ENCODE measurements around the gene GAL3ST2.
"Not testable (repeated sequence)": the region's sequence is repeated elsewhere in the genome, so short reads cannot be mapped to it uniquely, and the experiment has no call there.

DNA sequence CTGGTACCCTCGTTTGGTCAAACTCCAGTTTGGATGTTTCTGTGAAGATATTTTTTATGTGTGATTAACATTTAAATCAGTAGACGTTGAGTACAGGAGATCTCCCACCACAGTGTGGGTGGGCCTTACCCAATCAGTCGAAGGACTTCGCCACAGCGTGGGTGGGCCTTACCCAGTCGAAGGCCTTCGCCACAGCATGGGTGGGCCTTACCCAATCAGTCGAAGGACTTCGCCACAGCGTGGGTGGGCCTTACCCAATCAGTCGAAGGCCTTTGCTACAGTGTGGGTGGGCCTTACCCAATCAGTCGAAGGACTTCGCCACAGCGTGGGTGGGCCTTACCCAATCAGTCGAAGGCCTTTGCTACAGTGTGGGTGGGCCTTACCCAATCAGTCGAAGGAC is 16.7 kb upstream of the GAL3ST2 start:
- TF ChIP-seq, protein P1, sequence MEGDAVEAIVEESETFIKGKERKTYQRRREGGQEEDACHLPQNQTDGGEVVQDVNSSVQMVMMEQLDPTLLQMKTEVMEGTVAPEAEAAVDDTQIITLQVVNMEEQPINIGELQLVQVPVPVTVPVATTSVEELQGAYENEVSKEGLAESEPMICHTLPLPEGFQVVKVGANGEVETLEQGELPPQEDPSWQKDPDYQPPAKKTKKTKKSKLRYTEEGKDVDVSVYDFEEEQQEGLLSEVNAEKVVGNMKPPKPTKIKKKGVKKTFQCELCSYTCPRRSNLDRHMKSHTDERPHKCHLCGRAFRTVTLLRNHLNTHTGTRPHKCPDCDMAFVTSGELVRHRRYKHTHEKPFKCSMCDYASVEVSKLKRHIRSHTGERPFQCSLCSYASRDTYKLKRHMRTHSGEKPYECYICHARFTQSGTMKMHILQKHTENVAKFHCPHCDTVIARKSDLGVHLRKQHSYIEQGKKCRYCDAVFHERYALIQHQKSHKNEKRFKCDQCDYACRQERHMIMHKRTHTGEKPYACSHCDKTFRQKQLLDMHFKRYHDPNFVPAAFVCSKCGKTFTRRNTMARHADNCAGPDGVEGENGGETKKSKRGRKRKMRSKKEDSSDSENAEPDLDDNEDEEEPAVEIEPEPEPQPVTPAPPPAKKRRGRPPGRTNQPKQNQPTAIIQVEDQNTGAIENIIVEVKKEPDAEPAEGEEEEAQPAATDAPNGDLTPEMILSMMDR (conservative IDR thresholded peaks at IDR 0.05; ENCODE audit: low read depth, low read length): not testable (repeated sequence)
- not testable (repeated sequence) for TF ChIP-seq EZH2phosphoT487 (IDR thresholded peaks at IDR 0.05; ENCODE audit: borderline replicate concordance, low read length); EZH2 (IDR thresholded peaks at IDR 0.05; ENCODE audit: low read length, unreplicated experiment)

All from PC-3 (cell line).